ENCODE measurements around the gene SLC9A1.
"Not testable (repeated sequence)": the region's sequence is repeated elsewhere in the genome, so short reads cannot be mapped to it uniquely, and the experiment has no call there.

The SLC9A1 gene

GRCh38 chr1:27130798-27131197 is 24.1 kb downstream of the SLC9A1 start:
- no peak for DNase-seq

GRCh38 chr1:27129225-27129624 is 25.7 kb downstream of the SLC9A1 start:
- no peak for DNase-seq

GRCh38 chr1:27127419-27127818 is 27.5 kb downstream of the SLC9A1 start:
- DNase-seq = no peak

GRCh38 chr1:27126391-27126790 is 28.5 kb downstream of the SLC9A1 start:
- DNase-seq = no peak

GRCh38 chr1:27125125-27125524 is 29.8 kb downstream of the SLC9A1 start:
- not testable (repeated sequence) for DNase-seq

GRCh38 chr1:27124405-27124804 is 30.5 kb downstream of the SLC9A1 start:
- DNase-seq = no peak

- DNase-seq = no peak
These were observed 32.3 kb downstream of the SLC9A1 start for GRCh38 chr1:27122652-27123051.

GRCh38 chr1:27120854-27121253 is 34.1 kb downstream of the SLC9A1 start:
- DNase-seq = no peak

GRCh38 chr1:27118440-27118689 is 36.6 kb downstream of the SLC9A1 start:
- no peak for DNase-seq

GRCh38 chr1:27117733-27118439 is 37.0 kb downstream of the SLC9A1 start:
- DNase-seq = no peak

- peak; percentile 97 to 98 for DNase-seq
These were observed 38.2 kb downstream of the SLC9A1 start for GRCh38 chr1:27116697-27117096.

- DNase-seq = peak in 1 of 2 experiments; percentile 45
These were observed 38.7 kb downstream of the SLC9A1 start for GRCh38 chr1:27116232-27116631.

- no peak for DNase-seq
These were observed 40.4 kb downstream of the SLC9A1 start for GRCh38 chr1:27114546-27114945.

- DNase-seq = no peak
These were observed 41.1 kb downstream of the SLC9A1 start for GRCh38 chr1:27113861-27114260.

- peak; percentile 99 for DNase-seq
These were observed 43.0 kb downstream of the SLC9A1 start for GRCh38 chr1:27111626-27112573.

GRCh38 chr1:27109103-27109822 is 45.7 kb downstream of the SLC9A1 start:
- DNase-seq = peak; percentile 38 to 42

- DNase-seq = no peak
These were observed 46.3 kb downstream of the SLC9A1 start for GRCh38 chr1:27108588-27108987.

GRCh38 chr1:27106561-27107323 is 48.2 kb downstream of the SLC9A1 start:
- no peak for DNase-seq

- DNase-seq = no peak
These were observed 49.9 kb downstream of the SLC9A1 start for GRCh38 chr1:27105018-27105417.

GRCh38 chr1:27103498-27103897 is 51.4 kb downstream of the SLC9A1 start:
- DNase-seq = no peak

- DNase-seq = peak; percentile 17 to 37
These were observed 52.0 kb downstream of the SLC9A1 start for GRCh38 chr1:27102707-27103468.

GRCh38 chr1:27102134-27102706 is 52.7 kb downstream of the SLC9A1 start:
- DNase-seq = no peak
